DND-41 (cell line): ENCODE measurements around the gene EYS.

Source experiments
- ATAC-seq: fragments of 200-7000 bp; cut with Tn5 transposase; 3 replicates; pipeline ENCODE4 v1.9.1; 2021; ENCODE audit warnings: low read depth; ENCODE audit not compliant: insufficient read depth
- DNase-seq: peaks from one replicate; pipeline ENCODE4 v3.0.0-alpha.2; 2020
- H2AFZ ChIP-seq: 2 replicates; pipeline ENCODE4 v1.6.0; 2012; ENCODE audit warnings: low read depth, low read length
- H3K27ac ChIP-seq: 2 replicates; pipeline ENCODE4 v1.5.1; 2012; ENCODE audit warnings: low read length, inconsistent platforms
- H3K27me3 ChIP-seq: fragments of 200-600 bp; sonication (generic); 2 replicates; pipeline ENCODE4 v1.6.0; 2012; ENCODE audit warnings: low read length, mild to moderate bottlenecking, inconsistent platforms; ENCODE audit not compliant: insufficient read depth, poor library complexity
- H3K36me3 ChIP-seq: 2 replicates; pipeline ENCODE4 v1.5.1; 2012; ENCODE audit warnings: low read length, inconsistent platforms; ENCODE audit not compliant: insufficient read depth
- H3K4me1 ChIP-seq: 2 replicates; pipeline ENCODE4 v1.5.1; 2012; ENCODE audit warnings: mild to moderate bottlenecking, low read length; ENCODE audit not compliant: insufficient read depth
- H3K4me2 ChIP-seq: 2 replicates; pipeline ENCODE4 v1.6.0; 2012; ENCODE audit warnings: mild to moderate bottlenecking, moderate library complexity, low read length, inconsistent platforms; ENCODE audit not compliant: insufficient read depth
- H3K4me3 ChIP-seq, 2 experiments: fragments of 200-600 bp in 1 of 2; shearing (Covaris generic) in 1 of 2; 2 replicates each; pipeline ENCODE4 v1.5.1; 2012 to 2016; ENCODE audit warnings: inconsistent platforms in 2 of 2, low read length in 2 of 2, mild to moderate bottlenecking in 2 of 2, low read depth in 1 of 2, moderate library complexity in 1 of 2
- H3K79me2 ChIP-seq: 2 replicates; pipeline ENCODE4 v1.6.0; 2012; ENCODE audit warnings: low read length, inconsistent platforms; ENCODE audit not compliant: insufficient read depth
- H3K9ac ChIP-seq: 2 replicates; pipeline ENCODE4 v1.6.0; 2012; ENCODE audit warnings: low read depth, mild to moderate bottlenecking, inconsistent platforms, low read length, moderate library complexity
- H3K9me3 ChIP-seq: 2 replicates; pipeline ENCODE4 v1.5.1; 2012; ENCODE audit warnings: low read length, moderate library complexity, mild to moderate bottlenecking, inconsistent platforms; ENCODE audit not compliant: insufficient read depth, severe bottlenecking
- H4K20me1 ChIP-seq: 2 replicates; pipeline ENCODE4 v1.6.0; 2012; ENCODE audit warnings: low read length; ENCODE audit not compliant: insufficient read depth
- CTCF ChIP-seq: IDR thresholded peaks from 2 replicates; pipeline ENCODE4 v1.5.1; 2012; ENCODE audit warnings: borderline replicate concordance, low read length, moderate library complexity, mild to moderate bottlenecking; ENCODE audit not compliant: poor library complexity, severe bottlenecking; ENCODE audit errors: extremely low read depth
- EZH2 ChIP-seq: IDR thresholded peaks from 3 replicates; pipeline ENCODE4 v1.6.1; 2012; ENCODE audit warnings: borderline replicate concordance, low read depth, mild to moderate bottlenecking, moderate library complexity, low read length, inconsistent platforms; ENCODE audit not compliant: severe bottlenecking

The EYS gene

GRCh38 chr6:64310214-64310613, 1396.8 kb downstream of the EYS start:
- TF ChIP-seq CTCF (no peak), EZH2 (no peak)
- ATAC-seq (no peak), DNase-seq (no peak)
- Histone ChIP-seq H4K20me1 (no peaks in the 10 kb centered on the region), H3K27me3 (no peaks in the 10 kb centered on the region), H3K27ac (no peak overlapping the region), H2AFZ (no peak overlapping the region), H3K4me3 (no peak overlapping the region), H3K79me2 (no peaks in the 10 kb centered on the region), H3K4me2 (no peak overlapping the region), H3K36me3 (no peaks in the 10 kb centered on the region), H3K4me1 (no peaks in the 10 kb centered on the region), H3K9ac (no peak overlapping the region), H3K9me3 (no peaks in the 10 kb centered on the region)

GRCh38 chr6:64301307-64302236, 1405.5 kb downstream of the EYS start:
- Histone ChIP-seq H3K79me2 (no peaks in the 10 kb centered on the region), H3K27ac (no peak overlapping the region), H3K9me3 (no peaks in the 10 kb centered on the region), H3K27me3 (no peaks in the 10 kb centered on the region), H3K4me1 (no peaks in the 10 kb centered on the region), H4K20me1 (no peaks in the 10 kb centered on the region), H3K4me3 (no peak overlapping the region), H2AFZ (no peak overlapping the region), H3K9ac (no peak overlapping the region), H3K4me2 (no peak overlapping the region), H3K36me3 (no peaks in the 10 kb centered on the region)
- ATAC-seq (no peak), DNase-seq (no peak)
- TF ChIP-seq EZH2 (no peak), CTCF (no peak)

- no peaks in the 10 kb centered on the region for H3K4me1 ChIP-seq
- H3K4me2 ChIP-seq: no peak overlapping the region
- H3K4me3 ChIP-seq: no peak overlapping the region
- H3K36me3 ChIP-seq: no peaks in the 10 kb centered on the region
- no peak overlapping the region for H3K9ac ChIP-seq
- H2AFZ ChIP-seq: no peak overlapping the region
- no peak for DNase-seq
- H3K27ac ChIP-seq: no peak overlapping the region
- no peaks in the 10 kb centered on the region for H3K9me3 ChIP-seq
- ATAC-seq: no peak
- H3K79me2 ChIP-seq: no peaks in the 10 kb centered on the region
- H4K20me1 ChIP-seq: no peaks in the 10 kb centered on the region
- TF ChIP-seq EZH2: no peak
- TF ChIP-seq CTCF: no peak
- H3K27me3 ChIP-seq: no peaks in the 10 kb centered on the region
Observed at GRCh38 chr6:64299176-64299575, 1407.8 kb downstream of the EYS start.
